HCT116 (cell line): ENCODE measurements around the gene LRBA.
"Not testable (repeated sequence)": the region's sequence is repeated elsewhere in the genome, so short reads cannot be mapped to it uniquely, and the experiment has no call there.

Source experiments
- CEBPB ChIP-seq: IDR thresholded peaks from 2 replicates; pipeline ENCODE4 v1.6.1; 2012; ENCODE audit warnings: low read depth
- ELF1 ChIP-seq: IDR thresholded peaks from 2 replicates; pipeline ENCODE4 v1.6.1; 2012; ENCODE audit warnings: low read depth, borderline replicate concordance
- EZH2 ChIP-seq: fragments of 200-600 bp; sonication (generic); IDR thresholded peaks from 2 replicates; pipeline ENCODE4 v1.6.1; 2017; ENCODE audit warnings: antibody characterized with exemption, mixed run types
- EZH2phosphoT487 ChIP-seq: fragments of 200-600 bp; IDR thresholded peaks from 2 replicates; pipeline ENCODE4 v1.6.1; 2018; ENCODE audit warnings: antibody characterized with exemption, borderline replicate concordance
- JUND ChIP-seq: IDR thresholded peaks from 2 replicates; pipeline ENCODE4 v1.6.1; 2012
- MAX ChIP-seq: IDR thresholded peaks from 2 replicates; pipeline ENCODE4 v1.6.1; 2012
- POLR2A ChIP-seq: IDR thresholded peaks from 2 replicates; pipeline ENCODE4 v1.7.0; 2011; ENCODE audit warnings: borderline replicate concordance; ENCODE audit not compliant: insufficient read depth, insufficient read length; ENCODE audit errors: extremely low read depth
- POLR2AphosphoS5 ChIP-seq: IDR thresholded peaks from 2 replicates; pipeline ENCODE4 v1.6.1; 2011; ENCODE audit warnings: mild to moderate bottlenecking, low read depth, low read length, moderate library complexity
- RAD21 ChIP-seq: IDR thresholded peaks from 2 replicates; pipeline ENCODE4 v1.6.1; 2012; ENCODE audit warnings: low read depth, mild to moderate bottlenecking
- TCF7L2 ChIP-seq: IDR thresholded peaks from 2 replicates; pipeline ENCODE4 v1.7.0; 2011; ENCODE audit warnings: borderline replicate concordance, inconsistent platforms; ENCODE audit not compliant: insufficient read depth, insufficient read length; ENCODE audit errors: extremely low read depth
- YY1 ChIP-seq: IDR thresholded peaks from 2 replicates; pipeline ENCODE4 v1.6.1; 2011; ENCODE audit warnings: low read length, low read depth, moderate library complexity, mild to moderate bottlenecking; ENCODE audit not compliant: insufficient replicate concordance; ENCODE audit errors: extremely low read depth
- TF ChIP-seq, protein P1 (sequence below), 3 experiments: fragments of 200-600 bp in 1 of 3; sonication (generic) in 1 of 3; IDR thresholded peaks in 2 of 3; conservative IDR thresholded peaks in 1 of 3; 2 replicates each; pipeline ENCODE4 v1.5.1; 2012 to 2017; ENCODE audit warnings: low read depth in 2 of 3, low read length in 2 of 3, antibody characterized with exemption in 1 of 3, borderline replicate concordance in 1 of 3, control low read depth in 1 of 3, mild to moderate bottlenecking in 1 of 3, mixed read lengths in 1 of 3, mixed run types in 1 of 3, moderate library complexity in 1 of 3; ENCODE audit not compliant: insufficient read depth in 1 of 3
- TF ChIP-seq, protein P2 (sequence below): IDR thresholded peaks from 2 replicates; pipeline ENCODE4 v1.6.1; 2012; ENCODE audit warnings: low read depth

DNA sequence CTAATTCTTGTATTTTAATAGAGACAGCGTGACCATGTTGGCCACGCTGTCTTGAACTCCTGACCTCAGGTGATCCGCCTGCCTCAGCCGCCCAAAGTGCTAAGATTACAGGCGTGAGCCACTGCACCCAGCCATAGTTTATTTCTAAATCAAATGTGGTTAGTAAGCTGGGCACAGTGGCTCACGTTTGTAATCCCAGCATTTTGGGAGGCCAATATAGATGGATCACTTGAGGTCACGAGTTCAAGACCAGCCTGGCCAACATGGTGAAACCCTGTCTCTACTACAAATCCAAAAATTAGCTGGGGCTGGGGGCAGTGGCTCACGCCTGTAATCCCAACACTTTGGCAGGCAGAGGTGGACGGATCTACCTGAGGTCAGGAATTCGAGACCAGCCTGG lies 13.9 kb upstream of the LRBA start:
- TF ChIP-seq EZH2, MAX, POLR2AphosphoS5, POLR2A, TCF7L2, RAD21, YY1, ELF1, CEBPB, EZH2phosphoT487, JUND: not testable (repeated sequence)
- TF ChIP-seq, protein P1, sequence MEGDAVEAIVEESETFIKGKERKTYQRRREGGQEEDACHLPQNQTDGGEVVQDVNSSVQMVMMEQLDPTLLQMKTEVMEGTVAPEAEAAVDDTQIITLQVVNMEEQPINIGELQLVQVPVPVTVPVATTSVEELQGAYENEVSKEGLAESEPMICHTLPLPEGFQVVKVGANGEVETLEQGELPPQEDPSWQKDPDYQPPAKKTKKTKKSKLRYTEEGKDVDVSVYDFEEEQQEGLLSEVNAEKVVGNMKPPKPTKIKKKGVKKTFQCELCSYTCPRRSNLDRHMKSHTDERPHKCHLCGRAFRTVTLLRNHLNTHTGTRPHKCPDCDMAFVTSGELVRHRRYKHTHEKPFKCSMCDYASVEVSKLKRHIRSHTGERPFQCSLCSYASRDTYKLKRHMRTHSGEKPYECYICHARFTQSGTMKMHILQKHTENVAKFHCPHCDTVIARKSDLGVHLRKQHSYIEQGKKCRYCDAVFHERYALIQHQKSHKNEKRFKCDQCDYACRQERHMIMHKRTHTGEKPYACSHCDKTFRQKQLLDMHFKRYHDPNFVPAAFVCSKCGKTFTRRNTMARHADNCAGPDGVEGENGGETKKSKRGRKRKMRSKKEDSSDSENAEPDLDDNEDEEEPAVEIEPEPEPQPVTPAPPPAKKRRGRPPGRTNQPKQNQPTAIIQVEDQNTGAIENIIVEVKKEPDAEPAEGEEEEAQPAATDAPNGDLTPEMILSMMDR (IDR thresholded peaks at IDR 0.05 in 2 of 3, conservative IDR thresholded peaks at IDR 0.05 in 1 of 3; ENCODE audit: borderline replicate concordance in 1 of 3, insufficient read depth in 1 of 3, low read depth in 2 of 3, low read length in 2 of 3): not testable (repeated sequence)
- TF ChIP-seq, protein P2, sequence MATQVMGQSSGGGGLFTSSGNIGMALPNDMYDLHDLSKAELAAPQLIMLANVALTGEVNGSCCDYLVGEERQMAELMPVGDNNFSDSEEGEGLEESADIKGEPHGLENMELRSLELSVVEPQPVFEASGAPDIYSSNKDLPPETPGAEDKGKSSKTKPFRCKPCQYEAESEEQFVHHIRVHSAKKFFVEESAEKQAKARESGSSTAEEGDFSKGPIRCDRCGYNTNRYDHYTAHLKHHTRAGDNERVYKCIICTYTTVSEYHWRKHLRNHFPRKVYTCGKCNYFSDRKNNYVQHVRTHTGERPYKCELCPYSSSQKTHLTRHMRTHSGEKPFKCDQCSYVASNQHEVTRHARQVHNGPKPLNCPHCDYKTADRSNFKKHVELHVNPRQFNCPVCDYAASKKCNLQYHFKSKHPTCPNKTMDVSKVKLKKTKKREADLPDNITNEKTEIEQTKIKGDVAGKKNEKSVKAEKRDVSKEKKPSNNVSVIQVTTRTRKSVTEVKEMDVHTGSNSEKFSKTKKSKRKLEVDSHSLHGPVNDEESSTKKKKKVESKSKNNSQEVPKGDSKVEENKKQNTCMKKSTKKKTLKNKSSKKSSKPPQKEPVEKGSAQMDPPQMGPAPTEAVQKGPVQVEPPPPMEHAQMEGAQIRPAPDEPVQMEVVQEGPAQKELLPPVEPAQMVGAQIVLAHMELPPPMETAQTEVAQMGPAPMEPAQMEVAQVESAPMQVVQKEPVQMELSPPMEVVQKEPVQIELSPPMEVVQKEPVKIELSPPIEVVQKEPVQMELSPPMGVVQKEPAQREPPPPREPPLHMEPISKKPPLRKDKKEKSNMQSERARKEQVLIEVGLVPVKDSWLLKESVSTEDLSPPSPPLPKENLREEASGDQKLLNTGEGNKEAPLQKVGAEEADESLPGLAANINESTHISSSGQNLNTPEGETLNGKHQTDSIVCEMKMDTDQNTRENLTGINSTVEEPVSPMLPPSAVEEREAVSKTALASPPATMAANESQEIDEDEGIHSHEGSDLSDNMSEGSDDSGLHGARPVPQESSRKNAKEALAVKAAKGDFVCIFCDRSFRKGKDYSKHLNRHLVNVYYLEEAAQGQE: not testable (repeated sequence)
